Gastroesophageal sphincter (tissue), 3 donors: ENCODE measurements around the gene INTS12.

Experiments
- POLR2A ChIP-seq, 2 donors: fragments of 450-650 bp; IDR thresholded peaks; one replicate each; pipeline ENCODE4 v1.6.1; 2017; ENCODE audit warnings: antibody characterized with exemption in 2 of 2, mild to moderate bottlenecking in 2 of 2, moderate library complexity in 1 of 2
- TF ChIP-seq, protein P1 (sequence below), 4 experiments: fragments of 200-600 bp in 2 of 4; fragments of 450-650 bp in 2 of 4; sonication (generic) in 1 of 4; IDR thresholded peaks; one replicate each; pipeline ENCODE4 v1.5.1; 2017 to 2019; ENCODE audit warnings: antibody characterized with exemption in 4 of 4, mild to moderate bottlenecking in 2 of 4, moderate library complexity in 2 of 4

DNA sequence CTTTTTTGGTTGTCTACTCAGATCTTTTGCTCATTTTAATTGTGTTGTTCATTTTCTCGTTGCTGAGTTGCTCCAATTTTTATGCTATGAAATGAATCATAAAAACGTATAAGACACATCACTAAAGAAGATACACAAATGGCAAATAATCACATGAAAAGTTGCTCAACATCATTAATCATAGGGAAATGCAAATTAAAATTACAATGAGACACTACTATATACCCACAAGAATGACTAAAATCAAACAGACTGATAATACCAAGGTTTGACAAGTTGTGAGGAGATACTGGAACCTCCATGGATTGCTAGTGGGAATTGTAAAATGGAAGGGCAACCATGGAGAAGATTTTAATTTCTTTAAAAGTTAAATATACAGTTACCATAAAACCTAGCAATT, 17.1 kb upstream of the INTS12 start:
- TF ChIP-seq, protein P1, sequence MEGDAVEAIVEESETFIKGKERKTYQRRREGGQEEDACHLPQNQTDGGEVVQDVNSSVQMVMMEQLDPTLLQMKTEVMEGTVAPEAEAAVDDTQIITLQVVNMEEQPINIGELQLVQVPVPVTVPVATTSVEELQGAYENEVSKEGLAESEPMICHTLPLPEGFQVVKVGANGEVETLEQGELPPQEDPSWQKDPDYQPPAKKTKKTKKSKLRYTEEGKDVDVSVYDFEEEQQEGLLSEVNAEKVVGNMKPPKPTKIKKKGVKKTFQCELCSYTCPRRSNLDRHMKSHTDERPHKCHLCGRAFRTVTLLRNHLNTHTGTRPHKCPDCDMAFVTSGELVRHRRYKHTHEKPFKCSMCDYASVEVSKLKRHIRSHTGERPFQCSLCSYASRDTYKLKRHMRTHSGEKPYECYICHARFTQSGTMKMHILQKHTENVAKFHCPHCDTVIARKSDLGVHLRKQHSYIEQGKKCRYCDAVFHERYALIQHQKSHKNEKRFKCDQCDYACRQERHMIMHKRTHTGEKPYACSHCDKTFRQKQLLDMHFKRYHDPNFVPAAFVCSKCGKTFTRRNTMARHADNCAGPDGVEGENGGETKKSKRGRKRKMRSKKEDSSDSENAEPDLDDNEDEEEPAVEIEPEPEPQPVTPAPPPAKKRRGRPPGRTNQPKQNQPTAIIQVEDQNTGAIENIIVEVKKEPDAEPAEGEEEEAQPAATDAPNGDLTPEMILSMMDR (IDR thresholded peaks at IDR 0.05): no peak
- TF ChIP-seq POLR2A (IDR thresholded peaks at IDR 0.05): no peak
